ENCODE measurements around the gene HK1.

DNA sequence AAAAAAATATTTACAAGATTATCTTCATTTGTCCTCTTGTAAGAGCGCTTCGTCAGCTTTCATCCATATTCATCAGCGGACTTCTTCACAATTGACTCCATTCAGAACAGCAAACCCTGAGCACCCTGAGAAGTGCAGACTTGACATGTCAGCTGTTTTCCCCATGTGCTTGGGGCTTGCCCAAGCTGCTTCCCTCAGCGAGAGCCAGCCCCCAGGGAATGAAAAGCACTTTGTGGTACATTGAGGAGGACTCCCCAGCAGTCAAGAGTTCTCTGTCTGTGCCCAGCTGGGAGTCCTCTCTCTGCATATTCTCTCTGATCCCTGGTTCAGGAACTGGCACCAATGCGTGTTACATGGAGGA lies 35.5 kb upstream of the HK1 start:
- TF ChIP-seq, protein P1, sequence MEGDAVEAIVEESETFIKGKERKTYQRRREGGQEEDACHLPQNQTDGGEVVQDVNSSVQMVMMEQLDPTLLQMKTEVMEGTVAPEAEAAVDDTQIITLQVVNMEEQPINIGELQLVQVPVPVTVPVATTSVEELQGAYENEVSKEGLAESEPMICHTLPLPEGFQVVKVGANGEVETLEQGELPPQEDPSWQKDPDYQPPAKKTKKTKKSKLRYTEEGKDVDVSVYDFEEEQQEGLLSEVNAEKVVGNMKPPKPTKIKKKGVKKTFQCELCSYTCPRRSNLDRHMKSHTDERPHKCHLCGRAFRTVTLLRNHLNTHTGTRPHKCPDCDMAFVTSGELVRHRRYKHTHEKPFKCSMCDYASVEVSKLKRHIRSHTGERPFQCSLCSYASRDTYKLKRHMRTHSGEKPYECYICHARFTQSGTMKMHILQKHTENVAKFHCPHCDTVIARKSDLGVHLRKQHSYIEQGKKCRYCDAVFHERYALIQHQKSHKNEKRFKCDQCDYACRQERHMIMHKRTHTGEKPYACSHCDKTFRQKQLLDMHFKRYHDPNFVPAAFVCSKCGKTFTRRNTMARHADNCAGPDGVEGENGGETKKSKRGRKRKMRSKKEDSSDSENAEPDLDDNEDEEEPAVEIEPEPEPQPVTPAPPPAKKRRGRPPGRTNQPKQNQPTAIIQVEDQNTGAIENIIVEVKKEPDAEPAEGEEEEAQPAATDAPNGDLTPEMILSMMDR (IDR thresholded peaks at IDR 0.05) = no peak
- TF ChIP-seq POLR2A (IDR thresholded peaks at IDR 0.05) = no peak

All from adrenal gland (tissue), 5 donors.